Pancreas (tissue), 10 donors: Measurements from ENCODE around the gene PNN. TPM values are rescaled to one million over a fixed set of nuclear protein-coding genes. Genes with fewer than 3 reads are reported as not detected.
"Not testable (repeated sequence)": the region's sequence is repeated elsewhere in the genome, so short reads cannot be mapped to it uniquely, and the experiment has no call there.

Source experiments
- ATAC-seq, 4 donors: fragments of 200-7000 bp; cut with Tn5 transposase; one replicate each; pipeline versions ENCODE4 v1.8.0 to v1.9.1; 2020; ENCODE audit warnings: mild to moderate bottlenecking in 4 of 4, moderate library complexity in 4 of 4
- DNase-seq, 6 donors: peaks; one replicate each; pipeline ENCODE4 v3.0.0-alpha.2; 2020
- FAIRE-seq: peaks from 2 replicates; lab custom pipeline; 2012; peaks lifted over from hg19 to GRCh38; lab: Jason Lieb, UNC
- H3K27ac ChIP-seq, 4 donors: fragments of 200-600 bp; sonication (generic); 1 replicate in 3 of 4; 2 replicates in 1 of 4; pipeline versions ENCODE4 v1.5.0 to v1.8.0; 2020
- H3K27me3 ChIP-seq, 4 donors: fragments of 200-600 bp; one replicate each; pipeline ENCODE4 v1.8.0; 2021
- H3K36me3 ChIP-seq, 3 donors: fragments of 200-600 bp; sonication (generic) in 1 of 3; one replicate each; pipeline versions ENCODE4 v1.5.0 to v1.8.0; 2020 to 2021
- H3K4me1 ChIP-seq, 3 donors: fragments of 200-600 bp; one replicate each; pipeline ENCODE4 v1.8.0; 2021
- H3K4me3 ChIP-seq, 4 donors: fragments of 200-600 bp; sonication (generic) in 2 of 4; one replicate each; pipeline versions ENCODE4 v1.5.0 to v1.8.0; 2020 to 2021
- H3K9me3 ChIP-seq, 4 donors: fragments of 200-600 bp; one replicate each; pipeline ENCODE4 v1.8.0; 2021
- WGBS, 2 donors: extraction: QIAGEN DNeasy Blood & Tissue Kit; methylation state at CpG; one replicate each; pipeline ENCODE4 v1.1.7; 2013; 5-methylcytosine and 5-hydroxymethylcytosine counted together
- intact Hi-C, 3 donors: fragments of 100-400 bp; cut with DNase I; formaldehyde crosslinking; loops; one replicate each; pipeline versions ENCODE4 v1.11.1 to v1.14.2; 2022
- polyA plus RNA-seq, 2 donors: library from polyadenylated mRNA; stranded (reverse); fragments of 200-250 nt; gene quantifications; one replicate each; pipeline ENCODE4 v1.2.3, GENCODE V29; 2013
- total RNA-seq, 6 donors: library from RNA; stranded (reverse); fragmentation: NEBNext Ultra II Directional in 4 of 6; extraction: Animal tissue kit (Norgen Biotek cat#: 25700) in 4 of 6; gene quantifications; one replicate each; pipeline versions ENCODE4 v1.2.1 to v1.2.4, GENCODE V29; 2021 to 2023
- TF ChIP-seq, protein P1 (sequence below), 4 donors: fragments of 200-600 bp; sonication (generic) in 3 of 4; IDR thresholded peaks; one replicate each; pipeline versions ENCODE4 v1.5.0 to v1.8.0; 2021; ENCODE audit warnings: antibody characterized with exemption in 4 of 4
- donor health status: healthy with polysubstance abuse.
- donor health status: DM: no; HTN: no; CAD: no; lungs with moderate emphysema.
- donor health status: DM: no; HTN: no; CAD: no.
- donor health status: control.
- donor health status: control.
- donor health status: Bipolar disorder and iron deficiency.
- donor health status: DM: yes; HTN: yes; CAD: no.
- donor health status: DM: no; HTN: no; CAD: no.
- donor health status: DM: no; HTN: no; CAD: no.
- donor health status: DM: yes; HTN: yes; CAD: no.

Gene PNN
- total and polyA plus RNA-seq, 8 donors = 19.0 to 60.1 (median 27.7) TPM

DNA sequence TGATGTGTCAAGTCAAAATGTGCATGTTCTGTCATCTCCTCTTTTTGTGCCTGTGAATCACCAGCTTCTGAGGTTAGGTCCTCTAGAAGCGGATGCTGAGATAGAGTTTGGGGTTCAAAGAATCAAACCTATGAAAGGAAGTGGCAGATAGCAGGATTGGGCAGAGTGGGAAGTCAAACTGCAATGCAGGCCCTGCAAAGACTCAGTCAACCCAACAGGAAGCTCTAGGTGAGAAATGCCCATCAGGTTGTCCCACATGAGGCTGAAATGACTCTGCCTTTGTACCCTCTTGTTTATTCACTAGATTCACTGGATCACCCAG, 54.1 kb downstream of the PNN start:
- Histone ChIP-seq H3K36me3 (no peaks in the 10 kb centered on the region), H3K9me3 (no peaks in the 10 kb centered on the region), H3K4me1 (peaks cover 8 to 11% (median 10%) of the 10 kb centered on the region in 3 donors), H3K27me3 (no peaks in the 10 kb centered on the region), H3K27ac (no peak overlapping the region), H3K4me3 (no peak overlapping the region)
- TF ChIP-seq, protein P1, sequence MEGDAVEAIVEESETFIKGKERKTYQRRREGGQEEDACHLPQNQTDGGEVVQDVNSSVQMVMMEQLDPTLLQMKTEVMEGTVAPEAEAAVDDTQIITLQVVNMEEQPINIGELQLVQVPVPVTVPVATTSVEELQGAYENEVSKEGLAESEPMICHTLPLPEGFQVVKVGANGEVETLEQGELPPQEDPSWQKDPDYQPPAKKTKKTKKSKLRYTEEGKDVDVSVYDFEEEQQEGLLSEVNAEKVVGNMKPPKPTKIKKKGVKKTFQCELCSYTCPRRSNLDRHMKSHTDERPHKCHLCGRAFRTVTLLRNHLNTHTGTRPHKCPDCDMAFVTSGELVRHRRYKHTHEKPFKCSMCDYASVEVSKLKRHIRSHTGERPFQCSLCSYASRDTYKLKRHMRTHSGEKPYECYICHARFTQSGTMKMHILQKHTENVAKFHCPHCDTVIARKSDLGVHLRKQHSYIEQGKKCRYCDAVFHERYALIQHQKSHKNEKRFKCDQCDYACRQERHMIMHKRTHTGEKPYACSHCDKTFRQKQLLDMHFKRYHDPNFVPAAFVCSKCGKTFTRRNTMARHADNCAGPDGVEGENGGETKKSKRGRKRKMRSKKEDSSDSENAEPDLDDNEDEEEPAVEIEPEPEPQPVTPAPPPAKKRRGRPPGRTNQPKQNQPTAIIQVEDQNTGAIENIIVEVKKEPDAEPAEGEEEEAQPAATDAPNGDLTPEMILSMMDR (IDR thresholded peaks at IDR 0.05) = no peak
- 94 to 100% methylated on average over 1 of the region's 1 CpG for WGBS, 2 donors
- DNase-seq (no peak), ATAC-seq (no peak), FAIRE-seq (no peak)
- intact Hi-C loops = no loop called here

- peaks cover 8 to 11% (median 10%) of the 10 kb centered on the region in 3 donors for H3K4me1 ChIP-seq
- 79 to 84% methylated on average over 3 of the region's 3 CpGs for WGBS, 2 donors
- no peak overlapping the region for H3K27ac ChIP-seq
- intact Hi-C loops = no loop called here
- H3K9me3 ChIP-seq = no peaks in the 10 kb centered on the region
- TF ChIP-seq, protein P1 (IDR thresholded peaks at IDR 0.05) = no peak
- FAIRE-seq (no peak), ATAC-seq (no peak), DNase-seq (no peak)
- no peak overlapping the region for H3K4me3 ChIP-seq
- no peaks in the 10 kb centered on the region for H3K36me3 ChIP-seq
- H3K27me3 ChIP-seq = no peaks in the 10 kb centered on the region
Measured at GRCh38 chr14:39229601-39230110, 54.6 kb downstream of the PNN start.

- no peak for ATAC-seq
- Histone ChIP-seq H3K9me3 (no peaks in the 10 kb centered on the region), H3K27me3 (no peaks in the 10 kb centered on the region), H3K36me3 (no peaks in the 10 kb centered on the region), H3K4me1 (peaks cover 8 to 11% (median 10%) of the 10 kb centered on the region in 3 donors), H3K4me3 (no peak overlapping the region), H3K27ac (no peak overlapping the region)
- intact Hi-C loops = no loop called here
- TF ChIP-seq, protein P1 (IDR thresholded peaks at IDR 0.05) = no peak
- WGBS, 2 donors = 74 to 84% methylated on average over 5 of the region's 5 CpGs
- FAIRE-seq = no peak
- no peak for DNase-seq
Measured at GRCh38 chr14:39230416-39231035, 55.5 kb downstream of the PNN start.

DNA sequence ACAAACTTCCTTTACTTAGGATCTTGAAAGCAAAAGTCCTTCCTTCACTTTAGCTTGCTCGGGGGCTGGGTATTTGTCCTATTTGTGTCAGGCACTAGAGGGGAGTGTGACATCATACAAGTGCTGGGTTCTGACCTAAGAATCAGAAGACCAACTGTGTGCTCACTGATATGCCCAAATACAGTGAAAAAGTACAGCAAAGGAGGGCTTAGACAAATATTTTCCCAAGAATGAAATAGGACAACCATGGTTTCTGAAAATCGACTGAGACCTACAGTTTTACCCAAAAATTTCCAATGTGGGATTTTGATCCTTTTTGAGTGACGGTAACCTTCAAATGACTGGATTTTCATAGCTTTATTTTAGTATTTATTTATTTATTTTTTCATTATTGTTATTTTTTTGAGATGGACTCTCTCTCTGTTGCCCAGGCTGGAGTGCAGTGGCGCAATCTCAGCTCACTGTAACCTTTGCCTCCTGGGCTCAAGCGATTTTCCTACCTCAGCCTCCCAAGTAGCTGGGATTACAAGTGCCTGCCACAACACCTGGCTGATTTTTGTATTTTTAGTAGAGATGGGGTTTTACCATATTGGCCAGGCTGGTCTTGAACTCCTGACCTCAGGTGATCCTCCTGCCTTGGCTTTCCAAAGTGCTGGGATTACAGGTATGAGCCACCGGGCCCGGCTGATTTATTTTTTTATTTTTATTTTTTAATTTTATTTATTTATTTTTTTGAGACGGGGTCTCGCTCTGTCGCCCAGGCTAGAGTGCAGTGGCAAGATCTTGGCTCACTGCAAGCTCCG, 56.9 kb downstream of the PNN start:
- H3K4me3 ChIP-seq, H3K9me3 ChIP-seq, H3K27ac ChIP-seq, H3K36me3 ChIP-seq, FAIRE-seq, H3K27me3 ChIP-seq, DNase-seq, intact Hi-C loops: not testable (repeated sequence)
- H3K4me1 ChIP-seq = peaks cover 8 to 18% (median 10%) of the 10 kb centered on the region in 3 donors
- ATAC-seq = peak in 2 of 4 donors; percentile 46 to 49
- WGBS, 2 donors = 86 to 88% methylated on average over 11 of the region's 11 CpGs

Other genes with a start within 250 kb of the PNN start
- 10 to 100 TPM in 4 of 6 donors, 1 to 10 TPM in 2; 8.5 to 19.7 (median 11.7) TPM for gene SEC23A, start 72.0 kb upstream of the PNN start, total RNA-seq
- 1 to 10 TPM; 7.6 to 8.4 TPM for gene SEC23A, start 72.0 kb upstream of the PNN start, polyA plus RNA-seq
- gene GEMIN2, start 60.9 kb upstream of the PNN start, total RNA-seq = 1 to 10 TPM; 3.1 to 5.6 (median 4.7) TPM
- 1 to 10 TPM; 4.3 to 8.8 TPM for gene GEMIN2, start 60.9 kb upstream of the PNN start, polyA plus RNA-seq
- 10 to 100 TPM in 3 of 6 donors, 1 to 10 TPM in 3; 7.2 to 13.0 (median 10.2) TPM for gene TRAPPC6B, start 4.9 kb upstream of the PNN start, total RNA-seq
- gene TRAPPC6B, start 4.9 kb upstream of the PNN start, polyA plus RNA-seq = 1 to 10 TPM; 5.1 to 8.2 TPM
- gene MIA2, start 58.7 kb downstream of the PNN start, total RNA-seq = 10 to 100 TPM; 24.7 to 39.3 (median 31.2) TPM
- 10 to 100 TPM; 34.0 to 47.4 TPM for gene MIA2, start 58.7 kb downstream of the PNN start, polyA plus RNA-seq